GM12873 (cell line): ENCODE data around the gene ERCC6.

Source experiments
- TF ChIP-seq, protein P1 (sequence below): IDR thresholded peaks from 2 replicates; pipeline ENCODE4 v1.5.1; 2012; ENCODE audit warnings: low read depth, mild to moderate bottlenecking, moderate library complexity, low read length, control low read depth; ENCODE audit not compliant: insufficient read depth; ENCODE audit errors: missing control alignments

ERCC6 gene

DNA sequence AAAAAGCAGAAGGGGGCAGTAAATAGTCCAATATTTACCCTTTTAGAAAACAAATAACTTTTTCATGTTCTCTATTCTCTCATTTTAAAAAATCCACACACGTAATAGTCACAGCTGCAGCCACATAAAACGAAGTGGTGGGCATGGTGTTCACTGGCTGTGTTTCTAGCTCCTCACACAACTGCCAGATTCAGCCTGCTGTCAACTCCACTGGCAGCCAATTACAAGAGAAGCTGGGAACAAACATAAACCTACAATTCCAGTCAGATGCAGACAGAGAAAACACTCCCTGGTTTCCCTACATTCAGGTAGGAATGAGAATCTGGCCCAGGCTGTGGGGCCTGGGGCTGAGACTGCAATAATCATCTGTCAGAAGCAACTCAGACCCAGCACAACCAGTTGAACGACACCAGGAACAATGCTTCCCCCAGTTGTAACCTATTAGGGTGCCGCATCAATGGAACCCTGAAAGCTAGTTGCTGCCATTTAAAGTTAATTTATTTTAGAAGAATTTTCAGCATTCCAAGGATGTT is 29.1 kb downstream of the ERCC6 start:
- TF ChIP-seq, protein P1, sequence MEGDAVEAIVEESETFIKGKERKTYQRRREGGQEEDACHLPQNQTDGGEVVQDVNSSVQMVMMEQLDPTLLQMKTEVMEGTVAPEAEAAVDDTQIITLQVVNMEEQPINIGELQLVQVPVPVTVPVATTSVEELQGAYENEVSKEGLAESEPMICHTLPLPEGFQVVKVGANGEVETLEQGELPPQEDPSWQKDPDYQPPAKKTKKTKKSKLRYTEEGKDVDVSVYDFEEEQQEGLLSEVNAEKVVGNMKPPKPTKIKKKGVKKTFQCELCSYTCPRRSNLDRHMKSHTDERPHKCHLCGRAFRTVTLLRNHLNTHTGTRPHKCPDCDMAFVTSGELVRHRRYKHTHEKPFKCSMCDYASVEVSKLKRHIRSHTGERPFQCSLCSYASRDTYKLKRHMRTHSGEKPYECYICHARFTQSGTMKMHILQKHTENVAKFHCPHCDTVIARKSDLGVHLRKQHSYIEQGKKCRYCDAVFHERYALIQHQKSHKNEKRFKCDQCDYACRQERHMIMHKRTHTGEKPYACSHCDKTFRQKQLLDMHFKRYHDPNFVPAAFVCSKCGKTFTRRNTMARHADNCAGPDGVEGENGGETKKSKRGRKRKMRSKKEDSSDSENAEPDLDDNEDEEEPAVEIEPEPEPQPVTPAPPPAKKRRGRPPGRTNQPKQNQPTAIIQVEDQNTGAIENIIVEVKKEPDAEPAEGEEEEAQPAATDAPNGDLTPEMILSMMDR = no peak

DNA sequence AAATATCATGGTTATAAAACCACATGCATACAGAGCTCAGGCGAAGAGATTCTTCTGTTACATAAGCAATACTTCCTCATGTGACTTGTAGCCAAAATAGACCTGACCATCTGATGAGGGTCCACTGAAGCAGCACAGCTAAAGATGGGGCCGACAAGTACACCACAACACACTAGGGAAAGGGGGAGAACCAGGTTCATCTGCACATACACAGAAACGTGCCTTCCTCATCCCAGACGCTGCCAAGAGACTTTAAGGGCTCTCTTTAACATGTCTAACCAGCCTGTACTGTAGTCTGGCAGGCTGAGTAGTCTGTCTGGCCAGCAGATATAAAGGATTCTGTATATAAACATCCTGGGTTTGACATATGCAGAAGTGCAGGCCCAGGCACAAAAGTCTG is 30.3 kb downstream of the ERCC6 start:
- TF ChIP-seq, protein P1 = no peak

DNA sequence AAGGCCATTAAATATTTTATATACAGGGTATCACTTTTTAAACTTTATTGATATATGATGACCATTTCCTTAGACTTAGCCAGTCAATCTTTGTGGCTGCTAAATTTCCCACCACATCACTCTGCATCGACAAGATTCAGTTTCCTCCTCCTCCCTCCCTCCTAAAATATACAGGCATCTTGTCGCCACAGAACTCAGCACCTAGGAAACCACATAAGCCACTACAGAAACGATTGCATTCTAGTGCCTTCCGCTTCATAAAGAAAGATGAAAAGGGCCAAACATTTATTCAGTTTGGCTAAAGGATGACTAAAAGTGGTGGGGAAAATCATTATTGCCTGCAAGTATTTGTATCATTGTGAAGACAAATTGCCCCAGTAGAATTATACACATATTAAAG is 30.7 kb downstream of the ERCC6 start:
- TF ChIP-seq, protein P1 = no peak

DNA sequence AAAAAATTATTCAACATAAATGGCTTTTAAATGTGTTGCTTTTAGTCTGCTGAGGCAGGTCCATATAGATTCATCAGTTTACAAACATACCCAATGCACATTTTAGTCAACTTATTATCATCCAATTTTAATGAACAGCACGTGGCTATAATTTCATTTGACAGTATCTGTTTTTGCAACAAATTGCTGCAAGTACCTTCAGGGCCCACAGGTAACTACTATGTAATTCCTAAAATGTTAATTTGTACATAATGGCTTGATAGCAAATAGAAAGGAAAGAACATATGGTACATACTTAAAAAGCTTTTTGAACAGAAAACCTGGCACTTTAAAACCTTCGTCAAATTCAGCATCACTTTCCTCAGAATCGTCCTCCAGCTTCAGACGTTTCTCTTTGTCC is 33.3 kb downstream of the ERCC6 start:
- TF ChIP-seq, protein P1 = no peak

DNA sequence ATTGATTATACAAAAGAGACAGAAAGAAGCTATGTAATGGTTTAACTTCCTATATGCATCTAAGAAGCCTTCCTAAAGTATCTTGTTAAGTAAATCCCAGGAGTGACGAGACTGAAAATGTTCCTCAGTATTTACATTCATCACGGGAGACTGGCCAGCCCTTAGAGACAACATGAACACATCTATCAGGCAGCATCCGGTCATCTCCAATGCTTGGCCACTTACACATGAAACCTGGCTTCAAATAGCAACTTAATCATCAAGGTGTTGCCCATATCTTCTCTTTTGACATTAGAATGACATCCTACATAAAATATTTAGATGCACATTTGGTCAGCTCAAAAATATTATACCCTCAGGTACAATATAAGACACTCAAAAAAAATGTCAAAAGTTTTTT is 33.8 kb downstream of the ERCC6 start:
- TF ChIP-seq, protein P1 = no peak

DNA sequence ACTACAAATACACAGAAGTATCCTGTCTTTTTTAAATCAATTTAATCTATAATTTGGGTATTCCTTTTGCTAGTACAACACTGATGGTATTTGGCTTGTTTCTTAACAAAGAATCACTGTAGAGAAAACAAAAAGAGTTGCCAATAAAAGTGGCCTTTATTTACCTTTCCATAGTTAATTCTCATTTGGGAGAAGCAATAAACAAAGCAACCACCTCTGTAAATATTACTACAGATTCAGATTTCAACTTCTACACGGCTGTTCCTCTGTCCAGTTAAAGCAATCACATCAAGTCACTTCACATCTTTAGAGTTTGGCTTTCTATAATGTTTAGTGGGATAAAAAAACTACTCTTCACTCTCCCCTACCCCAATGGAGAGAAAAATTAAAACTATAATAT is 34.4 kb downstream of the ERCC6 start:
- TF ChIP-seq, protein P1 = no peak

DNA sequence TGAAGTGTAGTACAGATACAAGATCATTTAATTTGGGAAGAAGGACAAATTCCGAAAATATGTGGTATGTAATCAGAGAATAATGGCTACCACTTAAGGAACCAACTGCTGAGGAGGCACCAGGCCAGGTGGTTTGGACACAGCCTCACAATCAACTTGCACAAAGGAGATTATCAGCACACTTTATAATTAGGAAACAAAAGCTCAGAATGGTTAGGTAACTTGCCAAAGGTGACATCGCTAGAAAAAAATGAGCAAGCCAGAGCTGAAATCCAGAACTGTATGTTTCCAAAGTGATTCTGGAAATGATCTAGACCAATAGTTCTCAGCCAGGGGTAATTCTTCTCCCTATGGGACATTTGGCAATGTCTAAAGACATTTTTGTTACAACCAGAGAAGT is 36.6 kb downstream of the ERCC6 start:
- TF ChIP-seq, protein P1 = no peak
